C4-2B (cell line): Measurements from ENCODE around the gene MTHFS.
A peak's percentile ranks its signal among the peaks of the same experiment; 100 is the strongest.
"Not testable (repeated sequence)": the region's sequence is repeated elsewhere in the genome, so short reads cannot be mapped to it uniquely, and the experiment has no call there.

Experiments used
- H3K27ac ChIP-seq: fragments of 450-650 bp; 2 replicates; pipeline ENCODE4 v1.5.1; 2017
- CTCF ChIP-seq: fragments of 450-650 bp; conservative IDR thresholded peaks from 2 replicates; pipeline ENCODE4 v1.5.1; 2017; ENCODE audit warnings: mild to moderate bottlenecking
- ZFX ChIP-seq: fragments of 450-650 bp; IDR thresholded peaks from 2 replicates; pipeline ENCODE4 v1.6.1; 2017

The MTHFS gene

GRCh38 chr15:79933231-79933630, 36.4 kb upstream of the MTHFS start:
- H3K27ac ChIP-seq = no peak overlapping the region
- no peak for TF ChIP-seq CTCF
- TF ChIP-seq ZFX = no peak

DNA sequence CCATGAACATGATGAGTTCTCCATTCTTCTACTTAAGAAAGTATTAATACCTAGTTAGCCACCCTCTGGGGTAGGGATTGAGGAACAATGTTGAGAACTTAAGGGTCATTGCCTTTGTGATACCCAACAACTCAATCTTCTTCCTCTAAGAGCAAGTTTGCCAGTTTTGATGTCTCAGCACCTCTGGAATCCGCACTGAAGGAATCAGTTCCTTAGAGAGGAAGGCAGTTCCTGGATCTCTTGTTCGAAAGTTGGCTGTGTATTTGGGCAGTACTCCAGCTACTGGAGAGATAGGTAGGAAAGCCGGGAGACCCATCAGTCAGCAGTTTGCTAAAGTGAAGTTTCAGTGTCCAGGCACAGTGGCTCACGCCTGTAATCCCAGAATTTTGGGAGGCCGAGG, 35.6 kb upstream of the MTHFS start:
- H3K27ac ChIP-seq = no peak overlapping the region
- TF ChIP-seq CTCF (no peak), ZFX (no peak)

- no peak overlapping the region for H3K27ac ChIP-seq
- no peak for TF ChIP-seq CTCF
- no peak for TF ChIP-seq ZFX
These were observed 33.7 kb upstream of the MTHFS start for GRCh38 chr15:79930516-79930915.

GRCh38 chr15:79929412-79929811, 32.6 kb upstream of the MTHFS start:
- no peak overlapping the region for H3K27ac ChIP-seq
- no peak for TF ChIP-seq CTCF

GRCh38 chr15:79926116-79926515, 29.3 kb upstream of the MTHFS start:
- H3K27ac ChIP-seq = not testable (repeated sequence)

DNA sequence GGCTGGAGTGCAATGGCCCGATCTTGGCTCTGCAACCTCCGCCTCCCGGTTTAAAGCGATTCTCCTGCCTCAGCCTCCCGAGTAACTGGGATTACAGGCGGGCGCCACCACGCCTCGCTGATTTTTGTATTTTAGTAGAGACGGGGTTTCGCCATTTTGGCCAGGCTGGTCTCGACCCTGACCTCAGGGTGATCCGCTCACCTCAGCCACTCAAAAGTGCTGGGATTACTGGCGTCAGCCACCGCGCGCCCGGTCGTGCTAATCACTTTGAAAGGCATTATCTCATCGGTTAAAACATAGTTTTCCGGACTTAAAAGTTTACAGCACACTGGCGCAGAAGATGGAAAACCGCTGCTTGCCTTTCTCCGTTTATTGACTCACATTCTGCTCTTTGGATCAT, 27.6 kb upstream of the MTHFS start:
- no peak for TF ChIP-seq ZFX
- TF ChIP-seq CTCF = no peak
- H3K27ac ChIP-seq = peak overlapping the region; percentile 98

DNA sequence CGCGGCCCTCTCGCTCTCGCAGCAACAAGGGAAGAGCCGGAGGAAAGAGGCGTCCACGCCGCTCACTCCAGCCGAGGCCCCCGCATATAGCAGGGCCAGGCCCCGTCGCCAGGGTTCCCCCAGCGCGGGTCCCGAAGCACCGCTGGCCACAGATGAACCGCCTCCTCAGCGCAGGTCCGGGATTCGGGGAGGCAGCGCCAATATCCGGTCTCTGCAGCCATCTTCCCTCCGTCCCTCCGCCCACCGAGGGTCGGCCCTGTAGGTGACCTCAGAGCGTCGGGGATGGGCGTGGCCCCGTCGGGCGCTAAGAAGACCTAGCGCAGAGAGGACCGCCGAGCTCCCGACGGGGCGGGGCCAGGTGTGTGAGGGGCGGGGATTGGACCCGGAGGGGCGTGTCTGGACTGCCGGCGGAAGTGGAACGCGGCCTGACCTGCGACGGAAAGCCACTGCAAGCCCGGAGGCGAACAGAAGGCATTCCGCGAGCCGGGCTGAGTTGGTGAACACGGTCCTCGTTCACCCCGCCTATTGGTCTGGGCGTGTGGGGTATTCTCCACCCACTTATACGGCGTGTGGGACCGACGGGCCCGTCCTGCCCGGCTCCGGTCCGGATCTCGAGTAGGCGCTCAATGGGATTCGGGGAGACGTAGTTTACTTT, 26.8 kb upstream of the MTHFS start:
- TF ChIP-seq CTCF (no peak), ZFX (no peak; the same call in 1 of the 2 replicates)
- H3K27ac ChIP-seq = peak overlapping the region; percentile 98

- H3K27ac ChIP-seq = peak overlapping the region; percentile 98
- TF ChIP-seq CTCF = no peak
- peak; percentile 73 for TF ChIP-seq ZFX
These were observed 26.3 kb upstream of the MTHFS start for GRCh38 chr15:79923079-79923514.
